A549 treated with RU486 at 1 μM for 4 hours (cell line): ENCODE measurements around the gene ATP6AP2. TPM values are rescaled to one million over a fixed set of nuclear protein-coding genes. Genes with fewer than 3 reads are reported as not detected.

Experiments used
- total RNA-seq: library from RNA; stranded (reverse); fragments of 200-300 nt; extraction: Qiagen RNA extraction; gene quantifications from 5 replicates; pipeline ENCODE4 v1.2.3, GENCODE V29; 2022; ENCODE audit warnings: low read depth

ATP6AP2 gene, protein sequence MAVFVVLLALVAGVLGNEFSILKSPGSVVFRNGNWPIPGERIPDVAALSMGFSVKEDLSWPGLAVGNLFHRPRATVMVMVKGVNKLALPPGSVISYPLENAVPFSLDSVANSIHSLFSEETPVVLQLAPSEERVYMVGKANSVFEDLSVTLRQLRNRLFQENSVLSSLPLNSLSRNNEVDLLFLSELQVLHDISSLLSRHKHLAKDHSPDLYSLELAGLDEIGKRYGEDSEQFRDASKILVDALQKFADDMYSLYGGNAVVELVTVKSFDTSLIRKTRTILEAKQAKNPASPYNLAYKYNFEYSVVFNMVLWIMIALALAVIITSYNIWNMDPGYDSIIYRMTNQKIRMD
- total RNA-seq, result 124 to 154 TPM (median 137 TPM) in 5 replicates

GRCh38 chrX:40580537-40581335 lies at the start of gene ATP6AP2:
Gene ATP6AP2 (plus strand): TSS chrX:40580970. CDS start chrX:40581066, 96 bp downstream.

DNA sequence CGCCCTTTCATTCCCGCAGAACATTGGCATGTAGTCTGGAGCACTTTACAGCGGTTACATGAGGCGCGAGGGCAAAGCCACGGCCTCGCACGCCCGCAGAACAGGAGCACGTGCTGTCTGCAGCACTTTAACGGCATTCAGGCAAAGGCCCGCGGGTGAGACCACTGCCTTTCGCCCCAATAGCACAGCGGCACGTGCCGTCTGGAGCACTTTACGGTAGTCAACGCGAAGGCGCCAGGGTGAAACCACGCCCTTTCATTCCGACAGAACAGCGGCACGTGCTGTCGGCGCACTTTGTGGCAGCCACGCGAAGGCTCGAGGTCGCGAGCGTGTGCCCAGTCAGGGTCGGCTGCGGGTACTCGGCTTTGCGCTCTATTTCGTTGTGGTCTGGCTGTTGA lies 42.4 kb downstream of the ATP6AP2 start, which contains the start of gene MPC1L:
TSS of gene MPC1L (plus strand) at position 290 of the 398 bp plus-strand sequence. CDS start 138 bp downstream, outside the sequence.

GRCh38 chrX:40647307-40648197 lies 66.8 kb downstream of the ATP6AP2 start, which contains the start of gene CXorf38:
Gene CXorf38 (minus strand): TSS chrX:40647561. CDS start chrX:40647520, 41 bp downstream.

Other genes starting within 250 kb of the ATP6AP2 start
- not detected in 5 replicates for gene MPC1L, start 42.5 kb downstream of the ATP6AP2 start, total RNA-seq
- 7.6 to 12.7 TPM (median 11.0 TPM) in 5 replicates for gene CXorf38, start 66.6 kb downstream of the ATP6AP2 start, total RNA-seq
- 18.6 to 24.6 TPM (median 22.6 TPM) in 5 replicates for gene MED14, start 154.6 kb downstream of the ATP6AP2 start, total RNA-seq